HCT116 (cell line): ENCODE measurements around the gene NOTCH1. TPM values are rescaled to one million over a fixed set of nuclear protein-coding genes. Genes with fewer than 3 reads are reported as not detected.

ENCODE experiments used
- ATAC-seq: fragments of 200-7000 bp; cut with Tn5 transposase; 2 replicates; pipeline ENCODE4 v1.9.1; 2020; ENCODE audit warnings: mild to moderate bottlenecking, moderate library complexity
- BruUV-seq: library from RNA; stranded (reverse); fragments of 400-500 nt; replicated peaks from 2 replicates; lab custom pipeline; 2021; lab: Mats Ljungman, UMichigan
- CTCF ChIA-PET: fragments of 300-600 bp; sonication (Branson Sonifier 250); formaldehyde crosslinking; loops from one replicate; lab custom pipeline; 2021; ENCODE audit warnings: antibody characterized with exemption; lab: Charles Lee
- POLR2A ChIA-PET: fragments of 300-600, 350-600 bp; sonication (Branson Sonifier 250); formaldehyde crosslinking; loops from one replicate; lab custom pipeline; 2021; ENCODE audit warnings: antibody characterized with exemption; lab: Charles Lee
- RAD21 ChIA-PET, 2 experiments: fragments of 300-600 bp; sonication (Branson Sonifier 250); formaldehyde crosslinking; loops; one replicate each; lab custom pipeline; 2023; ENCODE audit warnings: low total read pairs in 2 of 2; ENCODE audit not compliant: uncharacterized antibody in 2 of 2, unreplicated experiment in 2 of 2, low non-redundant PET in 1 of 2; lab: Charles Lee
- DNase-seq: peaks from one replicate; pipeline ENCODE4 v3.0.0-alpha.2; 2010; ENCODE audit warnings: low read depth, low spot score
- H2AFZ ChIP-seq: fragments of 200-600 bp; shearing (Covaris generic), sonication (generic); 2 replicates; pipeline ENCODE4 v1.6.1; 2017; ENCODE audit warnings: low read depth, mixed run types, mixed read lengths, antibody characterized with exemption, low read length; ENCODE audit not compliant: poor library complexity, severe bottlenecking
- H3K27ac ChIP-seq: 2 replicates; pipeline ENCODE4 v1.5.1; 2012; ENCODE audit warnings: low read depth, low read length
- H3K27me3 ChIP-seq: fragments of 200-600 bp; sonication (generic); 2 replicates; pipeline ENCODE4 v1.6.1; 2016; ENCODE audit warnings: mixed run types, low read length, mixed read lengths; ENCODE audit not compliant: insufficient read depth
- H3K36me3 ChIP-seq, 2 experiments: fragments of 200-500 bp in 1 of 2; fragments of 200-600 bp in 1 of 2; sonication (Bioruptor generic) in 1 of 2; sonication (generic) in 1 of 2; 2 replicates each; pipeline versions ENCODE4 v1.5.1 to v1.6.1; 2014 to 2016; ENCODE audit warnings: low read length in 2 of 2, inconsistent platforms in 1 of 2, mixed read lengths in 1 of 2, mixed run types in 1 of 2; ENCODE audit not compliant: insufficient read depth in 2 of 2, control insufficient read depth in 1 of 2
- H3K4me1 ChIP-seq, 2 experiments: fragments of 200-600 bp in 1 of 2; sonication (generic) in 1 of 2; 2 replicates each; pipeline versions ENCODE4 v1.5.1 to v1.6.1; 2012 to 2017; ENCODE audit warnings: low read length in 2 of 2, inconsistent platforms in 1 of 2, mild to moderate bottlenecking in 1 of 2, mixed read lengths in 1 of 2, mixed run types in 1 of 2, moderate library complexity in 1 of 2; ENCODE audit not compliant: insufficient read depth in 2 of 2, control insufficient read depth in 1 of 2
- H3K4me2 ChIP-seq: fragments of 200-600 bp; sonication (generic); 2 replicates; pipeline ENCODE4 v1.6.1; 2017; ENCODE audit warnings: mixed run types, low read length, mixed read lengths
- H3K4me3 ChIP-seq, 2 experiments: fragments of 200-600 bp in 1 of 2; sonication (generic) in 1 of 2; replicated peaks in 1 of 2; 2 replicates each; pipeline ENCODE4 v1.5.1; 2011 to 2016; ENCODE audit warnings: low read length in 2 of 2, control low read depth in 1 of 2, low read depth in 1 of 2, mild to moderate bottlenecking in 1 of 2, mixed read lengths in 1 of 2, mixed run types in 1 of 2
- H3K79me2 ChIP-seq: fragments of 200-600 bp; sonication (generic); 2 replicates; pipeline ENCODE4 v1.6.1; 2017; ENCODE audit warnings: mild to moderate bottlenecking, mixed run types, low read length, moderate library complexity, mixed read lengths; ENCODE audit not compliant: insufficient read depth
- H3K9ac ChIP-seq: fragments of 200-600 bp; sonication (generic); 2 replicates; pipeline ENCODE4 v1.6.1; 2016; ENCODE audit warnings: low read length, mixed read lengths
- H3K9me2 ChIP-seq: fragments of 200-600 bp; sonication (generic), shearing (Covaris generic); 2 replicates; pipeline ENCODE4 v1.6.1; 2017; ENCODE audit warnings: mixed run types, mild to moderate bottlenecking, moderate library complexity; ENCODE audit not compliant: insufficient read depth
- H3K9me3 ChIP-seq, 2 experiments: fragments of 200-500 bp in 1 of 2; fragments of 200-600 bp in 1 of 2; sonication (Bioruptor generic) in 1 of 2; sonication (generic) in 1 of 2; 2 replicates each; pipeline ENCODE4 v1.6.1; 2014 to 2017; ENCODE audit warnings: low read length in 2 of 2, mixed read lengths in 2 of 2, inconsistent platforms in 1 of 2, low read depth in 1 of 2, mild to moderate bottlenecking in 1 of 2, mixed run types in 1 of 2, moderate library complexity in 1 of 2; ENCODE audit not compliant: control insufficient read depth in 1 of 2, insufficient read depth in 1 of 2
- H4K20me1 ChIP-seq: fragments of 200-600 bp; sonication (generic), shearing (Covaris generic); 2 replicates; pipeline ENCODE4 v1.6.1; 2017; ENCODE audit warnings: mixed run types, mild to moderate bottlenecking, moderate library complexity; ENCODE audit not compliant: insufficient read depth
- ATF3 ChIP-seq: IDR thresholded peaks from 2 replicates; pipeline ENCODE4 v1.6.1; 2012
- CTCF ChIP-seq, 3 experiments: fragments of 200-600 bp in 1 of 3; sonication (generic) in 1 of 3; IDR thresholded peaks in 2 of 3; conservative IDR thresholded peaks in 1 of 3; 2 replicates each; pipeline ENCODE4 v1.5.1; 2012 to 2017; ENCODE audit warnings: low read depth in 2 of 3, low read length in 2 of 3, antibody characterized with exemption in 1 of 3, borderline replicate concordance in 1 of 3, control low read depth in 1 of 3, mild to moderate bottlenecking in 1 of 3, mixed read lengths in 1 of 3, mixed run types in 1 of 3, moderate library complexity in 1 of 3; ENCODE audit not compliant: insufficient read depth in 1 of 3
- ELF1 ChIP-seq: IDR thresholded peaks from 2 replicates; pipeline ENCODE4 v1.6.1; 2012; ENCODE audit warnings: low read depth, borderline replicate concordance
- FOSL1 ChIP-seq: IDR thresholded peaks from 2 replicates; pipeline ENCODE4 v1.6.1; 2012; ENCODE audit warnings: low read depth
- JUND ChIP-seq: IDR thresholded peaks from 2 replicates; pipeline ENCODE4 v1.6.1; 2012
- MAX ChIP-seq: IDR thresholded peaks from 2 replicates; pipeline ENCODE4 v1.6.1; 2012
- POLR2A ChIP-seq: IDR thresholded peaks from 2 replicates; pipeline ENCODE4 v1.7.0; 2011; ENCODE audit warnings: borderline replicate concordance; ENCODE audit not compliant: insufficient read depth, insufficient read length; ENCODE audit errors: extremely low read depth
- RAD21 ChIP-seq: IDR thresholded peaks from 2 replicates; pipeline ENCODE4 v1.6.1; 2012; ENCODE audit warnings: low read depth, mild to moderate bottlenecking
- SP1 ChIP-seq: IDR thresholded peaks from 2 replicates; pipeline ENCODE4 v1.6.1; 2012; ENCODE audit warnings: low read depth
- SRF ChIP-seq: IDR thresholded peaks from 2 replicates; pipeline ENCODE4 v1.6.1; 2012; ENCODE audit warnings: low read depth
- YY1 ChIP-seq: IDR thresholded peaks from 2 replicates; pipeline ENCODE4 v1.6.1; 2011; ENCODE audit warnings: low read length, low read depth, moderate library complexity, mild to moderate bottlenecking; ENCODE audit not compliant: insufficient replicate concordance; ENCODE audit errors: extremely low read depth
- ZBTB33 ChIP-seq: IDR thresholded peaks from 2 replicates; pipeline ENCODE4 v1.6.1; 2011; ENCODE audit warnings: mild to moderate bottlenecking, low read length, moderate library complexity; ENCODE audit not compliant: insufficient replicate concordance; ENCODE audit errors: extremely low read depth
- ZNF274 ChIP-seq: fragments of 200-500 bp; sonication (Bioruptor generic); IDR thresholded peaks from 2 replicates; pipeline ENCODE4 v1.6.1; 2014; ENCODE audit warnings: mild to moderate bottlenecking, low read depth, low read length, inconsistent platforms
- intact Hi-C: fragments of 100-400 bp; cut with micrococcal nuclease; formaldehyde crosslinking; loops from 2 replicates; pipeline ENCODE4 v1.10.0; 2022
- total RNA-seq: library from RNA; stranded (reverse); gene quantifications from one replicate; pipeline ENCODE4 v1.2.1, GENCODE V29; 2021; ENCODE audit not compliant: unreplicated experiment

Gene NOTCH1
- total RNA-seq, 1 experiment from 2014 or later, result 36.2 TPM

GRCh38 chr9:136517950-136518349, 27.9 kb downstream of the NOTCH1 start:
- Histone ChIP-seq H4K20me1 (no peaks in the 10 kb centered on the region), H3K9ac (no peak overlapping the region), H3K27ac (no peak overlapping the region), H2AFZ (no peak overlapping the region), H3K9me2 (no peaks in the 10 kb centered on the region), H3K4me3 (no peak overlapping the region), H3K4me1 (no peaks in the 10 kb centered on the region), H3K9me3 (no peaks in the 10 kb centered on the region), H3K27me3 (no peaks in the 10 kb centered on the region), H3K79me2 (no peaks in the 10 kb centered on the region), H3K4me2 (no peak overlapping the region), H3K36me3 (peaks cover 2 to 19% of the 10 kb centered on the region in 2 experiments; a peak in 2 of 4 replicates)
- ATAC-seq, result no peak
- no TSS peak for BruUV-seq
- no peak for DNase-seq
- RAD21 ChIA-PET, result no interaction called here
- POLR2A ChIA-PET, result no interaction called here
- intact Hi-C loops, result no loop called here
- TF ChIP-seq ELF1 (no peak), POLR2A (no peak)
- CTCF ChIA-PET, result no interaction called here

- Histone ChIP-seq H2AFZ (no peak overlapping the region), H3K27me3 (no peaks in the 10 kb centered on the region), H3K79me2 (no peaks in the 10 kb centered on the region), H3K4me1 (no peaks in the 10 kb centered on the region), H3K4me2 (no peak overlapping the region), H3K4me3 (no peak overlapping the region), H4K20me1 (no peaks in the 10 kb centered on the region), H3K9ac (no peak overlapping the region), H3K9me2 (no peaks in the 10 kb centered on the region), H3K27ac (no peak overlapping the region), H3K36me3 (peaks cover 2 to 21% of the 10 kb centered on the region in 2 experiments; a peak in 2 of 4 replicates), H3K9me3 (no peaks in the 10 kb centered on the region)
- RAD21 ChIA-PET, result no interaction called here
- intact Hi-C loops, result no loop called here
- no TSS peak for BruUV-seq
- CTCF ChIA-PET, result no interaction called here
- DNase-seq (no peak), ATAC-seq (no peak)
- POLR2A ChIA-PET, result no interaction called here
- TF ChIP-seq ZBTB33 (no peak), YY1 (no peak), MAX (no peak), FOSL1 (no peak), CTCF (IDR thresholded peaks at IDR 0.05 in 2 of 3, conservative IDR thresholded peaks at IDR 0.05 in 1 of 3; ENCODE audit: borderline replicate concordance in 1 of 3, insufficient read depth in 1 of 3, low read depth in 2 of 3, low read length in 2 of 3) (no peak), ATF3 (no peak), ELF1 (no peak), ZNF274 (no peak), RAD21 (no peak), POLR2A (no peak), SRF (no peak), SP1 (no peak), JUND (no peak)
Measured at GRCh38 chr9:136517012-136517743, 28.7 kb downstream of the NOTCH1 start.
